HL-60 (cell line): Measurements from ENCODE around the gene ROBO1.

Experiments
- DNase-seq, 2 experiments: peaks; one replicate each; pipeline ENCODE4 v3.0.0-alpha.2; 2010 to 2020; ENCODE audit warnings: low read depth in 1 of 2, low spot score in 1 of 2
- H3K27ac ChIP-seq: fragments of 250-450 bp; sonication (Bioruptor Pico); replicated peaks from 2 replicates; pipeline ENCODE4 v1.5.1; 2020; ENCODE audit warnings: mild to moderate bottlenecking, moderate library complexity
- H3K27me3 ChIP-seq: fragments of 250-450 bp; sonication (Bioruptor Pico); 2 replicates; pipeline ENCODE4 v1.5.1; 2021; ENCODE audit warnings: mild to moderate bottlenecking, moderate library complexity; ENCODE audit not compliant: insufficient read depth, poor library complexity, severe bottlenecking
- H3K4me3 ChIP-seq: replicated peaks from 2 replicates; pipeline ENCODE4 v1.5.1; 2011; ENCODE audit warnings: mild to moderate bottlenecking, control low read depth, low read length; ENCODE audit not compliant: insufficient read depth
- GABPA ChIP-seq: IDR thresholded peaks from 2 replicates; pipeline ENCODE4 v1.6.1; 2012; ENCODE audit warnings: low read depth
- POLR2AphosphoS5 ChIP-seq: IDR thresholded peaks from 2 replicates; pipeline ENCODE4 v1.6.1; 2012; ENCODE audit warnings: low read depth
- SPI1 ChIP-seq: IDR thresholded peaks from 2 replicates; pipeline ENCODE4 v1.6.1; 2012; ENCODE audit warnings: low read depth, mild to moderate bottlenecking, borderline replicate concordance
- TF ChIP-seq, protein P1 (sequence below): IDR thresholded peaks from 2 replicates; pipeline ENCODE4 v1.6.1; 2012; ENCODE audit warnings: low read depth; ENCODE audit not compliant: insufficient replicate concordance
- TF ChIP-seq, protein P2 (sequence below): IDR thresholded peaks from one replicate; pipeline ENCODE4 v1.5.1; 2011; ENCODE audit warnings: low read length, control low read depth, inconsistent platforms; ENCODE audit not compliant: insufficient read depth

The ROBO1 gene

DNA sequence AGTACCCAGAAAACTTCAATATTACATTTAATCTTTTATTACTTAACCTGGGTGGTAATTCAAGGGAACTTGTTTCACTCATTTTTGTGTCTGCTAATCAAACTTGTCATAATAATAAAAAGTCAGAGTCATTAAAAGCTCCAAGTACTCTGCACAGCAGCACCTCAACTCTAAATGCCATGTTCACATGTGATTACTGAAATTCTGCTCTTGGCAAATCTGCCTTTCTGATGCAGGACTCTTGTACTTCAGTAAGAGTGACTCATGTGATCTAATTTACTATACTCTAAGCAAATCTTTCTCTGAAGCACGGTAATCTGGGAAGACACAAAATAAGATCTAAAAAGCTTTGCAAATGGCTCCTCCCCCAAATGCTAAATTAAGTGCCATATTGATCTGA lies 6.4 kb downstream of the ROBO1 start:
- TF ChIP-seq POLR2AphosphoS5 (no peak), SPI1 (no peak), GABPA (no peak)
- TF ChIP-seq, protein P1, sequence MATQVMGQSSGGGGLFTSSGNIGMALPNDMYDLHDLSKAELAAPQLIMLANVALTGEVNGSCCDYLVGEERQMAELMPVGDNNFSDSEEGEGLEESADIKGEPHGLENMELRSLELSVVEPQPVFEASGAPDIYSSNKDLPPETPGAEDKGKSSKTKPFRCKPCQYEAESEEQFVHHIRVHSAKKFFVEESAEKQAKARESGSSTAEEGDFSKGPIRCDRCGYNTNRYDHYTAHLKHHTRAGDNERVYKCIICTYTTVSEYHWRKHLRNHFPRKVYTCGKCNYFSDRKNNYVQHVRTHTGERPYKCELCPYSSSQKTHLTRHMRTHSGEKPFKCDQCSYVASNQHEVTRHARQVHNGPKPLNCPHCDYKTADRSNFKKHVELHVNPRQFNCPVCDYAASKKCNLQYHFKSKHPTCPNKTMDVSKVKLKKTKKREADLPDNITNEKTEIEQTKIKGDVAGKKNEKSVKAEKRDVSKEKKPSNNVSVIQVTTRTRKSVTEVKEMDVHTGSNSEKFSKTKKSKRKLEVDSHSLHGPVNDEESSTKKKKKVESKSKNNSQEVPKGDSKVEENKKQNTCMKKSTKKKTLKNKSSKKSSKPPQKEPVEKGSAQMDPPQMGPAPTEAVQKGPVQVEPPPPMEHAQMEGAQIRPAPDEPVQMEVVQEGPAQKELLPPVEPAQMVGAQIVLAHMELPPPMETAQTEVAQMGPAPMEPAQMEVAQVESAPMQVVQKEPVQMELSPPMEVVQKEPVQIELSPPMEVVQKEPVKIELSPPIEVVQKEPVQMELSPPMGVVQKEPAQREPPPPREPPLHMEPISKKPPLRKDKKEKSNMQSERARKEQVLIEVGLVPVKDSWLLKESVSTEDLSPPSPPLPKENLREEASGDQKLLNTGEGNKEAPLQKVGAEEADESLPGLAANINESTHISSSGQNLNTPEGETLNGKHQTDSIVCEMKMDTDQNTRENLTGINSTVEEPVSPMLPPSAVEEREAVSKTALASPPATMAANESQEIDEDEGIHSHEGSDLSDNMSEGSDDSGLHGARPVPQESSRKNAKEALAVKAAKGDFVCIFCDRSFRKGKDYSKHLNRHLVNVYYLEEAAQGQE = no peak
- TF ChIP-seq, protein P2, sequence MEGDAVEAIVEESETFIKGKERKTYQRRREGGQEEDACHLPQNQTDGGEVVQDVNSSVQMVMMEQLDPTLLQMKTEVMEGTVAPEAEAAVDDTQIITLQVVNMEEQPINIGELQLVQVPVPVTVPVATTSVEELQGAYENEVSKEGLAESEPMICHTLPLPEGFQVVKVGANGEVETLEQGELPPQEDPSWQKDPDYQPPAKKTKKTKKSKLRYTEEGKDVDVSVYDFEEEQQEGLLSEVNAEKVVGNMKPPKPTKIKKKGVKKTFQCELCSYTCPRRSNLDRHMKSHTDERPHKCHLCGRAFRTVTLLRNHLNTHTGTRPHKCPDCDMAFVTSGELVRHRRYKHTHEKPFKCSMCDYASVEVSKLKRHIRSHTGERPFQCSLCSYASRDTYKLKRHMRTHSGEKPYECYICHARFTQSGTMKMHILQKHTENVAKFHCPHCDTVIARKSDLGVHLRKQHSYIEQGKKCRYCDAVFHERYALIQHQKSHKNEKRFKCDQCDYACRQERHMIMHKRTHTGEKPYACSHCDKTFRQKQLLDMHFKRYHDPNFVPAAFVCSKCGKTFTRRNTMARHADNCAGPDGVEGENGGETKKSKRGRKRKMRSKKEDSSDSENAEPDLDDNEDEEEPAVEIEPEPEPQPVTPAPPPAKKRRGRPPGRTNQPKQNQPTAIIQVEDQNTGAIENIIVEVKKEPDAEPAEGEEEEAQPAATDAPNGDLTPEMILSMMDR = no peak
- Histone ChIP-seq H3K4me3 (no peak overlapping the region), H3K27ac (no peak overlapping the region), H3K27me3 (no peaks in the 10 kb centered on the region)
- DNase-seq = no peak

DNA sequence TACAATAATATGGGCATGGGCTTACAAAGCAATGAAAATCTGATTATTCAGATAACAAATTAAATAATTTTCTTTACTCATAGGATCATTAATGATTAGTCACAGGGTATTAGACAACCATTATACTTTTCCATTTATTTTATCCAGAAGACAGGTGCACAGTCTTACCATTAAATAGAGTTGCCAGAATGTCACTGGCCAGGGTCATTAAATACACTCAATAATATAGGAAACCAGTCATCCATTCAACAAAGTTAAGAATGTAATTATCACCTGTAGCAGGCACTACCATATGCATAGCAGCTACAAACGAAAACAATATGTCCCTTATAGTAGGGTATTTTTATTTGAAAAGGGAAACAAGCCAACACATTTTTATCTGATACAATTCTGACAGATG lies 16.1 kb downstream of the ROBO1 start:
- TF ChIP-seq, protein P2 = no peak
- no peak for TF ChIP-seq GABPA
- no peak for TF ChIP-seq SPI1
- TF ChIP-seq POLR2AphosphoS5 = no peak
- TF ChIP-seq, protein P1 = no peak
- no peak for DNase-seq
- Histone ChIP-seq H3K27ac (no peak overlapping the region), H3K4me3 (no peak overlapping the region), H3K27me3 (no peaks in the 10 kb centered on the region)

DNA sequence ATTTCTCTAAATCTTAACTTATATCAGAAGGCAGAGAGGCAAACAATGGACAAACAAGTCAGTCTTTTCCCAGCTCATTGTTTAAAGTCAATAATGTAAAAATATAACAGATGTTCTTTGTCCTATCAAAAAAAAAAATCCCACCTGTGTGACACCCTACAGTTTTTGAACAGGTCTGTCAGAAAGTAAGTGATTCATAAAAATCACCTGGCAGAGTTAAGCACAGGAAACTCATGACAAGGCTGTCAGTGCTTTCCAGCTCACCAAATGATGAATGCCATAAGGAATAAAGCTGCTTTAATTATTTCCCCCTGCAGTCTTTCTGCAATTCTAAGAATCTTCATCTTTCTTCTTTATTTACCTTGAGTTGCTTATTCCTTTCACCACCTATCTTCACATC lies 30.3 kb downstream of the ROBO1 start:
- no peak for DNase-seq
- no peak overlapping the region for H3K4me3 ChIP-seq
- TF ChIP-seq, protein P1 = no peak
- TF ChIP-seq, protein P2 = no peak
- TF ChIP-seq SPI1 = no peak
- TF ChIP-seq POLR2AphosphoS5 = no peak
- TF ChIP-seq GABPA = no peak

More for the DNA sequence above, 30.3 kb downstream of the ROBO1 start:
- no peak overlapping the region for H3K27ac ChIP-seq
- no peaks in the 10 kb centered on the region for H3K27me3 ChIP-seq
